Activated CD8-positive, alpha-beta memory T cell treated with anti-CD3 and anti-CD28 coated beads, Interleukin-2, amount 50 U/mL, for 24 hours (primary cell): Measurements from ENCODE around the gene TBC1D2B.
"Not testable (repeated sequence)": the region's sequence is repeated elsewhere in the genome, so short reads cannot be mapped to it uniquely, and the experiment has no call there.

ENCODE experiments used
- DNase-seq: peaks from one replicate; pipeline ENCODE4 v3.0.0-alpha.2; 2020; ENCODE audit errors: extremely low read depth

The TBC1D2B gene

GRCh38 chr15:77988347-77989295, 88.9 kb downstream of the TBC1D2B start:
- DNase-seq, result no peak

DNA sequence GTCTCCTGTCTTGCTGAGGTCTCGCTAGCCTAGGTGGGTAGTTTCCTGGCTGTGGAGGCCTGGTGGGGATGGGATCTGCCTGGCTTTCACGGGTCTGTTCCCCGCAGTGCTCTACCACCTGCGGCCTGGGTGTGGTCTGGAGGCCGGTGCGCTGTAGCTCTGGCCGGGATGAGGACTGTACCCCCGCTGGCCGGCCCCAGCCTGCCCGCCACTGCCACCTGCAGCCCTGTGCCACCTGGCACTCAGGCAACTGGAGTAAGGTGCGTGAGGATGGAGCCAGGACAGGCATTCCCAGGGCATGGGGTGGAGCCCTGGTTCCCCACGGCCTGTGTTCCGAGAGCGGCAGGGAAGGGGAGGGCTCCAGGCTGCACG, 89.8 kb downstream of the TBC1D2B start:
- DNase-seq, result not testable (repeated sequence)

- no peak for DNase-seq
Measured at GRCh38 chr15:77986891-77987764, 90.4 kb downstream of the TBC1D2B start.

DNA sequence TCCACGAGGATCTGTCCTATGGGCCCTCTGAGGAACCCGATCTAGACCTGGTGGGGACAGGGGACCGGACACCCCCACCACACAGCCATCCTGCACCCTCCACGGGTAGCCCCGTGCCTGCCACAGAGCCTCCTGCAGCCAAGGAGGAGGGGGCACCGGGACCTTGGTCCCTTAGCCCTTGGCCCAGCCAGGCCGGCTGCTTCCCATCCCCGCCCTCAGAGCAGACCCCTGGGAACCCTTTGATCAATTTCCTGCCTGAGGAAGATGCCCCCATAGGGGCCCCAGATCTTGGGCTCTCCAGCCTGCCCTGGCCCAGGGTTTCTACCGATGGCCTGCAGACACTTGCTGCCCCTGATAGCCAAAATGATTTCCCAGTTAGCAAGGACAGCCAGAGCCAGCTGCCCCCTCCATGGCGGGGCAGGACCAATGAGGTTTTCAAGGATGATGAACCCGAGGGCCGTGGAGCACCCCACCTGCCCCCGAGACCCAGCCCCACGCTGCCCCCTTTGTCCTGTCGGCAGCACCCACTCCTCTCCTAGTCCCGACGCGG, 91.5 kb downstream of the TBC1D2B start:
- DNase-seq, result no peak

GRCh38 chr15:77985031-77985930, 92.2 kb downstream of the TBC1D2B start:
- no peak for DNase-seq

DNA sequence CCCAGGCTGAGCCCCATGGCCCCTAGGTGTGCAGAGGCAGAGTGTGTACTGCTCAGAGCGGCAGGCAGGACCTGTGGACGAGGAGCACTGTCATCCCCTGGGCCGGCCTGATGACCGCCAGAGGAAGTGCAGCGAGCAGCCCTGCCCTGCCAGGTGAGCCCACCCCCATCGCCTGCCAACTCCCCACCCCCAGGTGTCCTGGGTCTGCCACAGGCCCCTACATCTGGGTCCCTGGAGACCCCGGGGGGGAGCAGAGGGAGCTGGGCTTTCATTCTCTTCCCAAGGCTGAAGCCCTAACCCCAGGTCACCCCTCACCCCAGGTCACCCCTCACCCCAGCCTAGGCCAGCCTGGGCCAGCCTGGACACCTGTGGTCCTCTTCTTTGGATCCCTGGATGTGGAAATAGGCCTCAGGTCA, 93.1 kb downstream of the TBC1D2B start:
- no peak for DNase-seq

DNA sequence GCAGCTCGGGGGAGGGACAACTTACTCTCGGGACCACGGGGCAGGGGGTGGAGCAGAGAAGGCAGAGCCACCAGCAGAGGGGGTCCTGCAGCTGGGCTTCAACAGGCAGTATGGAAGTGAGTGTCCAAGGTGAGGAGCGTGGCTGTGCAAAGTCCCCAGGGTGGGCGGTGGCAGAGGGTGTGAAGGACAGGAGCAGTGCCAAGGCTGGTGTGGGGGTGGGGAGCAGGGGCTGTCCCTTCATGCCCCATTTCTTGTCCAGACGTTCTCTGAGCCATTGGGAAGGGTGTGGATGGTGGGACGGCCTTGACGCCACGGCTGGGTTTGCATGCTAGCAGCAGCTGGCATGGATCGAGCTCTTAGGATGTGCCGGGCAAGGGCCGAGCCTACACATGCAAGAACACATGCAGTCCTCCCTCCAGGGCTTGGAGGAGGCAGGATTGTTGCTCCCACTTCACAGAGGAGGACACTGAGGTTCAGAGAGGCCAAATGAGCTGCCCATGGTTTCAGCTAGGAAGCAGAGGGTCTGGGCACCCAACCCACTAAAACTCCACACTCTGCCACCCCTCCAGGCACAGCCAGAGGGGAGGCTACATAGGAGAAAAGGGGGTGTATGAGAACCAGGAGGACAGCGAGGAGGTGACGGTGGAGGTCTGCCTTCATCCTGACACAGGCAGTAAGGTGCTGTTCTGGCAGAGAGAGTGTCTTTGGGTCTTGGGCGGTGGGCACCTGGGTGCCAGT, 93.6 kb downstream of the TBC1D2B start:
- no peak for DNase-seq

DNA sequence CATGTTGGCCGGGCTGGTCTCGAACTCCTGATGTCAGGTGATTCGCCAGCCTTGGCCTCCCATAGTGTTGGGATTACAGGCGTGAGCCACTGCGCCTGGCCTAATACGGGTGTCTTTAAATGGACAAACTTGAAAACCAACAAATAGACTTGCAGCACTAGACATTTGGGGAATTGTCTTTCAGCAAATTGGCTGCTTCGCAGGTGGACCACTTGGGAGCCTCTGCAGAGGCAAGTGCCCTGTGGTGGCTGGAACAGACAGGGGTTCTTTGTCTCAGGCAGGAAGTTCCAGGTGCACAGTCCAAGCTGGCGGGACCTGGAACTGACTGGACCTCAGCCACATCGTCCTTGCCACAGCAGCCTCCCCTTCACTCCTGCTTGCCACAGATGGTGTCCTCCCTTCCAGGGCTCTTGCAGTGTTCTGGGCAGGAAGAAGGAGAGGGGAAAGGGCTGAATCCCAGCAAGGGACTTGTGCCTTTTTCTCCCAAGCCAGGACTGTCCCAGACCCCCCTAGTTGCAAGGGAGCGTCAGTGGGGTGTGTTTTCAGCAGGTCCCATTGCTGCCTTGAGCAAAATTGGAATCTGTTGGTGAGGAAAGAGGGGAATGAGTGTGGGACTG, 94.3 kb downstream of the TBC1D2B start:
- DNase-seq, result no peak

- no peak for DNase-seq
Measured at GRCh38 chr15:77982127-77982490, 95.4 kb downstream of the TBC1D2B start.

DNA sequence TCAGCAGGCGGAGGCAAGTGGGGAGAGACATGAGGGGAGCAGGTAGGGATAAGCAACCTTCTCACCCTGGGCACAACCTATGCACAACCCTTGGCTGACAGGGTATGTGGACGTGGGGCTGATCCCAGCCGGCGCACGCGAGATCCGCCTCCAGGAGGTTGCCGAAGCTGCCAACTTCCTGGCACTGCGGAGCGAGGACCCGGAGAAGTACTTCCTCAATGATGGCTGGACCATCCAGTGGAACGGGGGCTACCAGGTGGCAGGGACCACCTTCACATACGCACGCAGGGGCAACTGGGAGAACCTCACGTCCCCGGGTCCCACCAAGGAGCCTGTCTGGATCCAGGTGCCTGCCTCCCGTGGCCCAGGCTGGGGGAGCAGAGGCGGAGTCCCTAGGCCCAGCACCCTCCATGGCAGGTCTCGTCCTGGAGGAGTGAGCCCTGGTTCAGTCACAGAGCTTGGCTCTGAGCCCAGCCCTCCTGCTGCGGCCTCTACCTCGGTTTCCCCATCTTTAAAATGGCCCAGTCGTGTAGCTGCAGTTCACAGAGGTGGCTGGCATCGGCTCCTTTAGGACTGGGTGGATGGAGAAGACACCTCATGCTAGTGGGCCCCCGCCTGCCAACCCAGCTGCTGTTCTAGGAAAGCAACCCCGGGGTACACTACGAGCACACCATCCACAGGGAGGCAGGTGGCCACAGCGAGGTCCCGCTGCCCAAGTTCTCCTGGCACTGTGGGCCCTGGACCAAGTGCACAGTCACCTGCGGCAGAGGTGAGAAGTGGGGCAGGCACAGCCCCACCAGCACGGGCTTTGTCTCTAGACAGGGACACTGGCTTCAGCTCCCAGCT, 96.0 kb downstream of the TBC1D2B start:
- no peak for DNase-seq

GRCh38 chr15:77980674-77981073, 96.8 kb downstream of the TBC1D2B start:
- not testable (repeated sequence) for DNase-seq

GRCh38 chr15:77980098-77980497, 97.4 kb downstream of the TBC1D2B start:
- no peak for DNase-seq

DNA sequence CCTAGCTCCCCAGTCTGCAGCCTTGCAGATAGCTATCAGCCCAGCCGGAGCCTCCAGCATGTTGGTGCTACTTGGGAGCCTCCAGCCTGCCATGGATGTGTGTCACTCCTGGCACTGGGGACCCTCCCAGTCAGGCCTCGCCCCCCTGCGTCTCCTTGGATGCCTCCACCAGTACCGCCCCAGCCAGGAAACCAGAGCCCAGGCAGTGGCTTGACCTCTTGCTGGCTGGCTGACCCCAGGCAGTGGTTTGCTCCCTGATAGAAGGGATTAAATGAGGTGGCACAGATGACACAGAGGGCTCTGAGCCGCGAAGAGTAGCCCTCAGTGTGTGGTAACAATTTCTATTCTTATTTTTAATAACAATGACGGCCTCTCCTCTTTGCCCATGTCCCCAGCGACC, 98.4 kb downstream of the TBC1D2B start:
- DNase-seq, result not testable (repeated sequence)

DNA sequence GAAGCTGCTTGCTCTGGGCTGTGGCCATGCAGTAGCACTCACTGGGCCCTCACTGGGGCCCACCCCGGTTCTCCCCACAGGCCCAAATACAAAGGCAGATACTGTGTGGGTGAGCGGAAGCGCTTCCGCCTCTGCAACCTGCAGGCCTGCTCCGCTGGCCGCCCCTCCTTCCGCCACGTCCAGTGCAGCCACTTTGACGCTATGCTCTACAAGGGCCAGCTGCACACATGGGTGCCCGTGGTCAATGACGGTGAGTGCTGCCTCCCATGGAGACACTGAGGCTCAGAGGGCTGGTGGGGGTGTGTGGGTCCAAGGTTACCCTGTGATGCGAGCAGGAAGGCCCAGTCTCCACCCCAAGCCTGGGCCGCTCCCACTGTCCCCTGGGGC, 98.8 kb downstream of the TBC1D2B start:
- DNase-seq, result not testable (repeated sequence)

DNA sequence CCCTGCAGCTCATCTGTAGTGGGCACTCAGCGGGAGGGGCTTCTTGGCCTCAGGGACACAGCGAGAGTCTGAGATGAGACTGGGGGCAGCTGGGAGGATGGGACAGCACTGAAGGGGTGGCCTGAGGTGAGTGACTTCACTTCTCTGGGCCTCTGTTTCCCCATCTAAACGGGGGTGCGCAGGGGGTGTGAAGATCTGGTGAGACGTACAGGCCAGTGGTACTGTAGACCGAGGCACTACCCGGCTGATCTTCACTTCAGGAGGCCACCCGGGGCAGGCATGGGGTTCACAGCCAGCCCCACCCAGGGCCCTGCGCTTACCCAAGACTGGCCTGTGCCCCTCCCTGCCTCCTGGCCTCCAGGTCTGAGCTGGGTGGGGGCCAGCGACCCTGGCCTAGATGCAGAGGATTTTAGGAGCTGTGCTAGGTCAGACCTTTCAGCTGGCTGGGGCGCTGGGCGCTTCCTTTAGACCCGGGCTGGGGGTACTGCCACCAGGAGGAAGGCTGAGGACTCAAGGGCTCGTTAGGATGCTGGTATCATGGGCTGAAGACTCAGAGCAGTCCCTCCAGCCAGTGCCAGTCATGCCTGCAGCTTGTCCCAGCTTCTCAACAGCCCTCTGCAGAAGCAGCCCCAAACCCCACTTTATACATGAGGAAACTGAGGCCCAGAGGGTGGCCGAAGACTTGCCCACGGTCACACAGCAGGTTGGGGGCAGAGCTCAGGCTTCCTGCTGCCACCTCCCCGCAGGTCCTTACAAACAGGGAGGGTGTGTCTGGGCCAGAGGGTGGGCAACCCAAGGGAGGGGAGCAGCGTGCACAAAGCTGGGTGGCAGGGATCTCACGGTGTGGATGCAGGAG, 99.4 kb downstream of the TBC1D2B start:
- DNase-seq, result not testable (repeated sequence)

- not testable (repeated sequence) for DNase-seq
Measured at GRCh38 chr15:77976760-77977525, 100.6 kb downstream of the TBC1D2B start.

DNA sequence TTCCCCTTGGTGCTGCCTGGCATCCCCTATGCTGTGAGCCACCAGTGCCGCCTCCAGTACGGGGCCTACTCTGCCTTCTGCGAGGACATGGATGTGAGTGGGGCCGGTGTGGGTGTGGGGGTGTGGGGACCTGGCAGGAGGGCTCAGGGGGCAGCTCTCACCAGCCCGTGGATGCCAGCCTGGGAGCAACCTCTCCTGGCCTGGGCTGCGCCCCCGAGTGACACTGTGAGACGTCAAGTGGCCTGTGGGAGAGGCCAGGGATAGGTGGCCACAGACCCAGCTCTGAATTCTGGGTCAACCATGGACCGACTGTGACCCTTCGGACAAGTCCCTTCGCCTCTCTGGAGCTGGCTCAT, 101.4 kb downstream of the TBC1D2B start:
- not testable (repeated sequence) for DNase-seq
